Astrocyte of the cerebellum (primary cell): ENCODE results near the gene NIPAL3.
"Not testable (repeated sequence)": the region's sequence is repeated elsewhere in the genome, so short reads cannot be mapped to it uniquely, and the experiment has no call there.

Experiments
- DNase-seq: peaks from one replicate; pipeline ENCODE4 v3.0.0-alpha.2; 2011; ENCODE audit warnings: low read depth
- H3K4me3 ChIP-seq: 2 replicates; pipeline ENCODE4 v1.5.1; 2011; ENCODE audit warnings: mild to moderate bottlenecking, low read depth, low read length, moderate library complexity
- CTCF ChIP-seq: IDR thresholded peaks from 2 replicates; pipeline ENCODE4 v1.5.1; 2012; ENCODE audit warnings: low read length, low read depth, moderate library complexity, mild to moderate bottlenecking; ENCODE audit errors: missing control alignments
- in situ Hi-C: cut with HindIII; loops from 2 replicates; pipeline ENCODE4 v1.10.0; 2017; ENCODE audit warnings: low sequenced_read_pairs

Gene NIPAL3

GRCh38 chr1:24481843-24482610 is 66.4 kb downstream of the NIPAL3 start:
- no peak for DNase-seq
- TF ChIP-seq CTCF: no peak
- in situ Hi-C loops: no loop called here
- no peak overlapping the region for H3K4me3 ChIP-seq

- TF ChIP-seq CTCF: no peak
- no peak overlapping the region for H3K4me3 ChIP-seq
- in situ Hi-C loops: no loop called here
- no peak for DNase-seq
Observed at GRCh38 chr1:24483441-24483840, 67.8 kb downstream of the NIPAL3 start.

GRCh38 chr1:24484199-24484598 is 68.6 kb downstream of the NIPAL3 start:
- no peak for TF ChIP-seq CTCF
- H3K4me3 ChIP-seq: no peak overlapping the region
- in situ Hi-C loops: no loop called here
- DNase-seq: no peak

- DNase-seq: no peak
- no peak for TF ChIP-seq CTCF
- in situ Hi-C loops: no loop called here
Observed at GRCh38 chr1:24486331-24487065, 70.9 kb downstream of the NIPAL3 start.

GRCh38 chr1:24487455-24487854 is 71.9 kb downstream of the NIPAL3 start:
- no peak for DNase-seq
- no peak overlapping the region for H3K4me3 ChIP-seq
- TF ChIP-seq CTCF: no peak
- in situ Hi-C loops: no loop called here

More at GRCh38 chr1:24486331-24487065, 70.9 kb downstream of the NIPAL3 start:
- no peak overlapping the region for H3K4me3 ChIP-seq

- DNase-seq, H3K4me3 ChIP-seq, in situ Hi-C loops: not testable (repeated sequence)
Observed at GRCh38 chr1:24488159-24488558, 72.6 kb downstream of the NIPAL3 start.

- TF ChIP-seq CTCF: no peak
- H3K4me3 ChIP-seq: no peak overlapping the region
- in situ Hi-C loops: no loop called here
- DNase-seq: no peak
Observed at GRCh38 chr1:24489674-24490073, 74.1 kb downstream of the NIPAL3 start.
